K562 (cell line): ENCODE measurements around the gene PIKFYVE. TPM values are rescaled to one million over a fixed set of nuclear protein-coding genes. Genes with fewer than 3 reads are reported as not detected.

ENCODE experiments used
- ARID4B ChIP-seq: sonication (generic); formaldehyde crosslinking; IDR thresholded peaks from 2 replicates; pipeline ENCODE4 v1.8.0; 2022; ENCODE audit warnings: mild to moderate bottlenecking, missing genetic modification reagents
- BMI1 ChIP-seq: fragments of 150-350 bp; IDR thresholded peaks from 2 replicates; pipeline ENCODE4 v1.6.1; 2014; ENCODE audit warnings: low read length
- E4F1 ChIP-seq: fragments of 250-450 bp; sonication (Bioruptor Pico); IDR thresholded peaks from 2 replicates; pipeline ENCODE4 v1.5.0; 2021; ENCODE audit warnings: mild to moderate bottlenecking, borderline replicate concordance
- GABPA ChIP-seq: fragments of 200-800 bp; sonication (Bioruptor generic); conservative IDR thresholded peaks from 2 replicates; pipeline ENCODE4 v1.6.1; 2016; ENCODE audit warnings: low read depth, missing genetic modification characterization, missing compliant biosample characterization
- KLF6 ChIP-seq: fragments of 250-450 bp; sonication (Bioruptor Pico); IDR thresholded peaks from 2 replicates; pipeline ENCODE4 v1.4.0; 2020; ENCODE audit warnings: mild to moderate bottlenecking, moderate library complexity, borderline replicate concordance
- POLR2H ChIP-seq: IDR thresholded peaks from 2 replicates; pipeline ENCODE4 v1.6.1; 2016; ENCODE audit warnings: missing genetic modification characterization, low read depth, mild to moderate bottlenecking, control low read depth, missing compliant biosample characterization, moderate library complexity
- PTTG1 ChIP-seq: fragments of 450-650 bp; IDR thresholded peaks from 2 replicates; pipeline ENCODE4 v1.6.1; 2016; ENCODE audit warnings: low read depth, mild to moderate bottlenecking, missing genetic modification characterization, missing compliant biosample characterization
- SRSF1 ChIP-seq: fragments of 200-400 bp; formaldehyde crosslinking; IDR thresholded peaks from 2 replicates; pipeline ENCODE4 v1.6.1; 2017; ENCODE audit warnings: mild to moderate bottlenecking, low read depth, low read length, moderate library complexity
- SRSF9 ChIP-seq: fragments of 200-400 bp; formaldehyde crosslinking; IDR thresholded peaks from 2 replicates; pipeline ENCODE4 v1.6.1; 2017; ENCODE audit warnings: low read depth, low read length, borderline replicate concordance
- TSC22D4 ChIP-seq: fragments of 450-650 bp; IDR thresholded peaks from 2 replicates; pipeline ENCODE4 v1.6.1; 2016; ENCODE audit warnings: missing genetic modification characterization, missing biosample characterization, control low read depth
- ZNF217 ChIP-seq: sonication (generic); formaldehyde crosslinking; IDR thresholded peaks from 2 replicates; pipeline ENCODE4 v1.8.0; 2022; ENCODE audit warnings: mild to moderate bottlenecking, missing genetic modification reagents
- ZNF324 ChIP-seq: fragments of 250-450 bp; sonication (Bioruptor Pico); IDR thresholded peaks from 2 replicates; pipeline ENCODE4 v1.4.0; 2020; ENCODE audit warnings: mild to moderate bottlenecking
- ZNF609 ChIP-seq: sonication (generic); formaldehyde crosslinking; IDR thresholded peaks from 2 replicates; pipeline ENCODE4 v1.8.1; 2023; ENCODE audit warnings: missing genetic modification reagents, mild to moderate bottlenecking, borderline replicate concordance
- ZNF75A ChIP-seq: fragments of 450-650 bp; formaldehyde crosslinking; IDR thresholded peaks from 2 replicates; pipeline ENCODE4 v1.4.0; 2020; ENCODE audit warnings: mild to moderate bottlenecking
- polyA plus RNA-seq, 8 experiments: library from polyadenylated mRNA; depleted of rRNA in 4 of 8; stranded (reverse) in 5 of 8; unstranded in 3 of 8; fragments of >200 nt; fragmentation: Nextera tagmentation in 2 of 8; fragmentation: Illumina TruSeq in 1 of 8; extraction: Ambion mirVana in 2 of 8; extraction: Trizol in 1 of 8; gene quantifications; 2 replicates each; pipeline versions ENCODE4 v1.2.1 to v1.2.3, GENCODE V29; 2011 to 2014; ENCODE audit warnings: inconsistent platforms in 1 of 8, missing spikeins in 1 of 8
- total RNA-seq, 7 experiments: library from RNA; depleted of rRNA in 6 of 7; stranded (reverse); fragments of >200 nt in 6 of 7; fragmentation: Illumina TruSeq in 2 of 7; extraction: Trizol in 2 of 7; gene quantifications; 2 replicates each; pipeline versions ENCODE4 v1.2.1 to v1.2.3, GENCODE V29; 2011 to 2021; ENCODE audit warnings: low replicate concordance in 1 of 7

The PIKFYVE gene
- total and polyA plus RNA-seq, 9 of the 15 experiments (the other 6 are each of a cell fraction or from before 2014, with no cell fraction given) = 3.6 to 25.6 (median 16.7) TPM

- TF ChIP-seq ZNF609 (CRISPR knock-in tag) (no peak), SRSF9 (no peak), ZNF217 (CRISPR knock-in tag) (no peak), ZNF324 (CRISPR knock-in tag) (no peak), BMI1 (no peak), TSC22D4 (tag) (no peak), SRSF1 (no peak), POLR2H (tag) (peak; percentile 83), PTTG1 (tag) (no peak), ARID4B (CRISPR knock-in tag) (peak; percentile 58; the same call in 1 of the 2 replicates), ZNF75A (CRISPR knock-in tag) (no peak), KLF6 (no peak; the same call in 1 of the 2 replicates), GABPA (no peak), E4F1 (no peak)
Observed at GRCh38 chr2:208254118-208254870, 11.8 kb upstream of the PIKFYVE start (continued).
